ENCODE data around the gene CELF3.
"Not testable (repeated sequence)": the region's sequence is repeated elsewhere in the genome, so short reads cannot be mapped to it uniquely, and the experiment has no call there.

CELF3 gene

DNA sequence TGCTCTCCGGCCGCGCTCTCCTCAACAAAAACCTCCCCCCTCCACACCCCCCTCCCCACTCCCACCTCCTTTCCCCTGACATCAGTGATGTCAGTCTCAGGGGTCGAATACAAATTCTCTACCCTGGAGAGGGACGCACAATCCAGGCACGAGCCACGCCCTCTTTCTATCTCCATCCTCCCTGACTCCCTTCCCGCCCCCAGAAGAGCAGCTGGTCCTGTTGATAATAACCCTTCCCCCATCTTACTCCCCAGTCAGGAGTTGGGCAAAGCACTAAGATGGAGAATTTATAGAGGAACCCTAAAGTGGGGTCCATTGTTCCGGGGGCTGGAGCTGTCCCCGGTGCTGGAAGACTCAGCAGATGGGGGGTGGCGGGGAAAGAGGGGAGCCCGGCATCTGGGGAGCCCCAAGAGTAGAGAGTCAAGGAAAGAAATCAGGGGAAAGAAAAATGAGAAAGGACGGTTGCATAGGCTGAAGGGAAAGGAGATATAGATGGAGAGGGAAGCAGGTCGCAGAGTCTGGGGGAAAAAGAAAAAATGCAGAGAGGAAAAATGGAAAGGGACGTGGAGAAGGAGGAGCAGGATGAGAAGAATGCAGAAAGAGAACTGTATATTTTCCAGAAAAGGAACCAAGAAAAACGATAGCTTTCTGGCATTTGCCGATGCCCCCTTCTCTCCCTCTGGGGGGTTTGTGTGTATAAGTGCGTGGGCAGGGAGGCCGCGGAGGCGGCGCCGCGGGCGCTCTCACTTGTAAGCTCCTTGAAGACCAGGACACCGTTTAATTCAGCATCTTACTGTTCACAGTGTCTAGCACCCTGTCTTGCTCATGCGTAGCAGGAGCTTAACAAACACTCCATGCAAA, at the start of gene CELF3:
Gene CELF3 (minus strand): TSS at position 33 of the 861 bp plus-strand sequence. CDS start 783 bp downstream, outside the sequence.
- peak; percentile 38 for DNase-seq

DNA sequence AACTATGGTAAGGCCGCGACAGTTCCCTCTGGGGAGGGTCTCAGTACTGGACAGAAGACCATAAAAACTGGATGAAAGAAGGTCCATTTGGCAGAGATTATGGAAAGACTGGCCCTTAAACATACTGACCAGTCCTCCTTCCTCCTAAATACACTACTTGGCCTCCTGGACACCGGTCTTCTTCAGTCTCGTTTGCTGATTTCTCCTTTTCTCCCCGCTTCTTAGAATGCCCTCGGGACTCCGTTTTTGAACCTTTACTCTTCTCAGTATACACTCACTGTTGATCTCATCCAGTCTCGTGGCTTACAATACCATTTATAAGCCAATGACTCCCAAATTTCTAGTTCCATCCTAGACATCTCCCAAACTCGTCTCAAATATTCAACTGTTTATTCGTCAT, 47.4 kb upstream of the CELF3 start:
- no peak for DNase-seq

DNA sequence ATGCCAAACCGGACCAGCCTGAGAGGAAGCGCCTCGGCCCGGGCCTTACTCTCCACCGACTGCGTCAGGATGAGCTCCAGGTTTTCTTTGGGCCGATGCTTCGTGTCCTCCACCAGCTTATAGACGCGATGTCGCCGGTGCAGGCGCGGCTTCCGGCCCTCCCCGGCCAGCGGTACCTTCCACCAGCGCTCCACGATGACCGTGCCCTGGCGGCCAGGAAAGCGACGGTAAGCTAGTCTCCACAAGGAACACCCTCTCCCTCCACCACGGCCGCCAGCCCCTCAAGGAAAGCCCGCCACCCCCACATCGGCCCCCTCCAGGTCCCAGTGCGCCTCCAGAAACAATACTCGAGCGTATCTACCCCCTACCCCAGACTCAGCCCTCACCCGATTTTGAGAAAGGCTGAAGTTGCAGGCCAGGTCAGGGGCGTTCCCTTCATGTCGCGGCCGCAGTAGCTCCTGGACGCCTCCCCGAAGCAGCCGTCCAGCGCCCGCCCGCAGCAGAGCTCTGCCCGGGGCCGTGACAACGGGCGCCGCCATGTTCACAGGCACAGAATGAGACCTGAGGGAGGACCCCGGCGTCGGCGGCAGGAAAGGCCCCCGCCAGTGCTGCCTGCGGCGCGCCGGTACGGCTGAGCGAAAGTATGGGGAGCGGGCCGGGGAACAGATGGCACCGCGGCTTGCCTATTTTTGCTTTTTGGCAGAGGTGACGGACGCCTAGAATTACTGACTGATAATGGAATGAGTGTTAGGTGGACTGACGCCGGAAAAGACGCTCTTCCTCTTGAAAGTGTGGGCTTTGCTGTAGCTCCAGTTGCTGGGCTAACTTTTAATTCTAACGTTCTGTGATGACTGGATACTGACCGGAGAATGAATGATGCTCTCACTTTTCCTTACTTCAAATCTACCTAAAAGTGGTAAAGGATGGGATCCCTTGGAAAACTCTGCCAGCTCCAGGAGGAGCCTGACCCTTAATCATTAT, 46.6 kb upstream of the CELF3 start, which contains the start of gene MRPL9:
Gene MRPL9 (minus strand): TSS at position 556 of the 981 bp plus-strand sequence. CDS start 17 bp downstream, at position 539.
- DNase-seq: peak; percentile 88

DNA sequence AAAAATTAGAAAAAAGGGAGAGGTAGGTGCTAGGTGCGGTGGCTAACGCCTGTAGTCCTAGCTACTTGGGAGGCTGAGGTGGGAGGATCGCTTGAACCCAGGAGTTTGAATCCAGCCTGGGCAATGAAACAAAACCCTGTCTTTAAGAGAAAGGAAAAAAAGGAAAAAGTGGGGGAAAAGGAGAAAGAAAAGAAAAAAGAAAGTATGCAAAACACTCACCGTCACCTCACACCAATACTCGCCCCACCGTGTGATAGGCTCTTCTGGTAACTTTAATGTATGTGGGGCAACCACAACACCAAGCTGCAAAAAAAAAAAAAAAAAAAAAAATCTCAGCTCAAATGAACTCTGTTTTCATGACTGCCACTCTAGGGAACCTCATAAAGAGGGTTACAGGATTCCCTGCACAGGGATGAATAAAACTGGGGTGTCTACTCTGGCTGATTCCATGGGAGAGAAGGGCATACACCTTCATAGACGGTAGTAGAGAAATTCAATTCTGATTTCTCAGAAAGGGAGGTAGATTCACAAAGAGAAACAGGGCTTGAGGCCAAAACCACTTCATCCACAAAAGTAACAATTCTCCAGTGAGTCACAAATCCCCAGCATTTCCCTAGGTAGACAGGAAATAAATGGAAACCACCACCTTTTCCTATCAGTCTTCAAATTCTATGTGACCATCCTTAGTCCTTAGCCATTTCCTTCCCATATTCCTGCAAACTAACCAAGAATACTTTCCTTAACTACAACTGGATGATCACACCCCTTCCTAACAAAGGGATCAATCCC, 44.2 kb upstream of the CELF3 start:
- DNase-seq: no peak

DNA sequence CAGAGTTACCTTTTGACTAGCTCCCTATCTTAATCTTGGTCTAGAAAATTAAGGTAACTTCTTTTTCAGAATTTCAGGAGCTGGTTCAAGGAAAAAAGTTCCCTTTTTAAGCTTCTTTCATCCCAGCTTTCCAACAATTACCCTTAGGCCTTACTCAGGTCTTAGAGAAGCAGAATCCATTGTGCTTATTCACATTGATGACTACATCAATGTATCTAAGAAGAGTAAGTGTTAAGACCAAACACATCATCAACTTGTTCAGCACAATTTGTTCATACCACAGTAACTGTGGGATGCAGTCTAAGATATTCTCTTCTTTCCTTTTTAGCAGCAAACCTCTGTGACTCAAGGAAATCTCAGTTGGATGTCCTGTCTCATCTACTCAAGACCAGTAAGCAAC, 42.6 kb upstream of the CELF3 start:
- DNase-seq: no peak

DNA sequence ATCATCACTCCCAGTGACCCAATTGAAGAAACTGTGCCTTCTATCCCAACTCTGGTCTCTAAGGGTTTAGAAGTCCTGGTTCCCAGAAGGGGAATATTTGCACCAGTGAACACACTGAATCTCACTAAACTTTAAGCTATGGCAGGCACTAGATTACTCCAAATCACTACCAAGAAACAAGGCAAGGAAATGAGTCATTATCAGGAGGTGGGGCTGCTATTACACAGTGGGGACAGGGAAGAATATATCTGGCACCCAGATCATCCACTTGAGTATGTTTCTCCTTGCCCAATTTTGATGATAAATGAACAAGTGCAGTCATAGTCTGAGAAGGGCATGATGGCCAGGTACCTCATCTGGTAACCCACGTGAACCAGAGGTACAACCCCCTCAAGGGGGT, 39.7 kb upstream of the CELF3 start:
- DNase-seq: no peak

DNA sequence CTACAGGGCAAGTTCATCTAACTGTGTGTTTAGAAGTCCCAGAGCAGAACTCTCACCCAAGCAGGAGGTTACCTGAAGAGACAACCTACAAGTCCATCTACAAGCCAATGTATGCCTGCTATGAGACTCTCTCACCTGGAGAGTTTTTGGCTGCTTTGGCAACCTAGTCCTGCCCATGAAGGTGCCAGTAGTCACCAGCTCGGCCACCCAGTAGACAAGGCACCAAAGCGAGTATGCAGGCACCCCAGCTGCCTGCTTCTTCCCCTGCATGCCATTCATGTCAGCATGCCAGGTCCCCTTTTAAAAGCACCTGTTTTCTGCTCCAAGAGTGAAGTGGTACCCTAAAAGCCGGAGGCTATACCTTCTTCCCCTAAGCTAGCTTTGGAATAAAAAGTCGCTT, 24.9 kb upstream of the CELF3 start:
- DNase-seq: no peak

DNA sequence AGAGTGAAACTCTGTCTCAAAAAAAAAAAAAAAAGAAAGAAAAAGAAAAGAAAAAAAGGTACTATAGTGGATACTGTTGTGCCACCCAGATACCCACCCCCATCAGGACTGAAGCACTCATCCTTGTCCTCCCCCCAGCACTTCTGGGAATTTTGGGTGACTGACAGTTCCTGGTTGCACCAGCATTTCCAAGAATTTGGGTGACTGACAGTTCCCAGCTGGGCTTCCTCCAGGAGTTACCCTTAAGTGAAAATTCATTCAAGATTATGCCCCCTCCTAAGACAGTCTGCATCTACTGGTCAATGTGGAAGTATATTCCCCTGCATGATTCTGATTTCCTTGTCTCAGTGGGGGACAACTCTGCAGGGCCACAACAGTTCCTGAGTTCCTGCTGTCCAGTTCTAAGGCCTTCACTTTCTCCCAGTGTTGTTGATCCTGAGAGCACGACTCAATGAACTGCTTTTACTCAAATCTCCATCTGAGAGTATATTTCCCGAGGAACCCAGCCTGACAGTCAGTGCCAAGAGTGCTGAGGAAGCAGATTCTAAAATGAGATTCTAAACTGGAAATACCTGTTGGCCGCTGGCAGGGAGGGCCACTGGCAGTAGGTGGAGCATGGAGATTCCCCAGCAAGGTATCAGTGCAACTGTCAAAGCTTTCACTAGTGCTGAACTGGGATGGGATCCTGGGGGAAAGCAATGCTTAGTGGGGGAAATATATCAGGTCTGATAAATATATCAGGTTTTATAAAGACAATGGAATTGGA, 23.2 kb upstream of the CELF3 start:
- no peak for DNase-seq

DNA sequence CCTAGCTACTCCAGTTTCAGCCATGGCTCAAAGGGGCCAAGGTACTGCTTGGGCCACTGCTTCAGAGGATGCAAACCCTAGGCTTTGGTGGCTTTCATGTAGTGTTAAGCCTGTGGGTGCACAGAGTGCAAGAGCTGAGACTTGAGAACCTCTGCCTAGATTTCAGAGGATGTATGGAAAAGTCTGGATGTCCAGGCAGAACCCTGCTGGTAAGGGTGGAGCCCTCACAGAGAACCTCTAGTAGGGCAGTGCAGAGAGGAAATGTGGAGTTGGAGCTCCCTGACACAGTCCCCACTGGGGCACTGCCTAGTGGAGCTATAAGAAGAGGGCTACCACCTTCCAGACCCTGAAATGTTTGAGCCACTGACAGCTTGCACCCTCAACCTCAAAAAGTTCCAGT, 20.9 kb upstream of the CELF3 start:
- DNase-seq: no peak

DNA sequence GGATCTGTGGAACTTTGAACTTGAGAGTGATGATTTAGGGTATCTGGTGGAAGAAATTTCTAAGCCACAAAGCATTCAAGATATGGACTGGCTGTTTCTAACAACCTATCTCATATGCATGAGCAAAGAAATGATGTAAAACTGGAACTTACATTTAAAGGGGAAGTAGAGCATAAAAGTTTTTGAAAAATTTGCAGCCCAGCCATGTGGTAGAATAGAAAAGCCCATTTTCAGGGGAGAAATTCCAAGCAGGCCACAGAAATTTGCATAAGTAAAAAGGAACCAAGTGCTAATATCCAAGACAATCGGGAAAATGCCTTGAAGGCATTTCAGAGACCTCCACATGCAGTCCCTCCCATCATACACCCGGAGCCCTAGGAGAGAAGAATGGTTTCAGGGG, 20.4 kb upstream of the CELF3 start:
- DNase-seq: no peak

DNA sequence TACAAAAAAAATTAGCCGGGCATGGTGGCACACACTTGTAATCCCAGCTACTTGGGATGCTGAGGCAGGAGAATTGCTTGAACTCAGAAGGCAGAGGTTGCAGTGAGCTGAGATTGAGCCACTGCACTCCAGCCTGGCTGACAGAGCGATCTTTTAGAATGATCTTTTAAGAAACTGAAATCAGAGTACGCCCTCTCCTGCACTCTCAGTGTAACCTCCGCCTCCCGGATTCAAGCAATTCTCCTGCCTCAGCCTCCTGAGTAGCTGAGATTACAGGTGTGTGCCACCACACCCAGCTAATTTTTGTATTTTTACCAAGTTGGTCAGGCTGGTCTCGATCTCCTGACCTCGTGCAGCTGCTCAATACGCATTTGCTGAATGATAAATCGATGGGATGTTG, 17.4 kb upstream of the CELF3 start:
- DNase-seq: not testable (repeated sequence)

DNA sequence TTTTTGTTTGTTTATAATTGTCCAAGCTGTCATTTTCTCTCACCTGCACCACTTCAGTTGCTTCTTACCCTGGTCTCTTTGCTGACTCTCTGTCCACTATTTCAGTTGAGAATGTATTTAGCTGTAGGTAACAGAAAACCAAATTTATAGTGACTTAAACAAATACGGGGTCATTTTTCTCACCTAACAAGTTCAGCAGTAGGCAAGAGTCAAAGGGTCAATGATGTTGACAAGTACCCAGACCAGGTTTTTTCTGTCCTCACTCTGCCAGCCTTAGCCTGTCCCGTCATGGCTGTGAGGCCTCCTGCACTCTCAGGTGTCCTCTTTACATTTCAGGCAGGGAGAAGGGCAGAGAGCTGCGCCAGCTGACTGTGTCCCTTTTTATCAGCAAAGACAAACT, 16.5 kb upstream of the CELF3 start:
- no peak for DNase-seq

DNA sequence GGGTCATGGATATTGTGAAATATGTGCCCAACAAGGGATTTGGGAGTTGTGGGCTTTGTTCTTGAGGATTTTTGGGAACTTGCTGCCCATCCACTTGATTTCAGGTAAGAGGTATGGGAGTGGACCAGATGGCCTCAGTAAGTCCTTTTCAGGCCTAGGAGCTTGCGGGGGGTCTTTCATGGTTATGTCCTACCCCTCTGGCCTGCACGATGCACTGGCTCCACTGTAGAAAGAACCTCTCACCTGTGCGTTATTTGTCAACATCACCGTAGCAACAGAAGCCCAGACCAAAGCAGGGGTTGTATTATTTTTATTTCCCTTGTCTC, 13.3 kb upstream of the CELF3 start:
- no peak for DNase-seq

DNA sequence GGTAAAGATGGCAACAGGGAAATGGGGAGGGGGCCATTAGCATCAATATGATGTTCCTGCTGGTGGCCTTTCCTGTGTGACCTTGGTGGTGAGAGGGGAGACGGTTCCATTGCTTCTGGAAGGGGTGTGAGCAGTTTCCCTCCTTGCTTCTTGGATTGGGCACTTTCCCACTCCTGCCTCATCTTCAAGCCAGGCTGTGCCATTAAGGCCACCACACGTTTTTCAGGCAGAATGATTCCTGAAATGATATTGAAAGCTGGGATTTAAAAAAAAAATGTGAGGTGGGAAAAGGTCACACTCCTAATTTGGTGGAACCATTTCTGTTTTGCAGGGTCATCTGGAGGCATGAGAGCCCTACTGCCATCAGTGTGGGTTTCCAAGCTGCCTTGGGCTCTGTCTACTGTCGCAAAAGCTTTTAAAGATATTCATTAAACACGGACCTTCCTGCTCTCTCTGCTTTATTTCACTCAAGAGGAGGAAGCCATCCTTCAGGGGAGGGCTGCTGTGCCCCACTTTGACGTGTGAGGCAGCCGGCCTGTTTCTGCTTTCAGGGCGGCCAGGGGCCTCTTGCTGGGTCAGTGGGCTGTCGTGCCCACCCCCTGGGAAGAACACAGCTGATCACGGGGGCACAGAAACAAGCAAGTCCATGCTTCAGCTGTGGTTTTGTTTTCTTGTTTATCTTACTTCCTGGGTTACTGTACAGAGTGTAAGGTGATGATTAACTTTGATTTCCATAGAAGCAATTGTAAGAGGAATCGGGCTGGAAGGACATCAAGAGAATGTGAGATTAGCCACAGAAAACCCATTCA, 12.8 kb upstream of the CELF3 start:
- DNase-seq: no peak

DNA sequence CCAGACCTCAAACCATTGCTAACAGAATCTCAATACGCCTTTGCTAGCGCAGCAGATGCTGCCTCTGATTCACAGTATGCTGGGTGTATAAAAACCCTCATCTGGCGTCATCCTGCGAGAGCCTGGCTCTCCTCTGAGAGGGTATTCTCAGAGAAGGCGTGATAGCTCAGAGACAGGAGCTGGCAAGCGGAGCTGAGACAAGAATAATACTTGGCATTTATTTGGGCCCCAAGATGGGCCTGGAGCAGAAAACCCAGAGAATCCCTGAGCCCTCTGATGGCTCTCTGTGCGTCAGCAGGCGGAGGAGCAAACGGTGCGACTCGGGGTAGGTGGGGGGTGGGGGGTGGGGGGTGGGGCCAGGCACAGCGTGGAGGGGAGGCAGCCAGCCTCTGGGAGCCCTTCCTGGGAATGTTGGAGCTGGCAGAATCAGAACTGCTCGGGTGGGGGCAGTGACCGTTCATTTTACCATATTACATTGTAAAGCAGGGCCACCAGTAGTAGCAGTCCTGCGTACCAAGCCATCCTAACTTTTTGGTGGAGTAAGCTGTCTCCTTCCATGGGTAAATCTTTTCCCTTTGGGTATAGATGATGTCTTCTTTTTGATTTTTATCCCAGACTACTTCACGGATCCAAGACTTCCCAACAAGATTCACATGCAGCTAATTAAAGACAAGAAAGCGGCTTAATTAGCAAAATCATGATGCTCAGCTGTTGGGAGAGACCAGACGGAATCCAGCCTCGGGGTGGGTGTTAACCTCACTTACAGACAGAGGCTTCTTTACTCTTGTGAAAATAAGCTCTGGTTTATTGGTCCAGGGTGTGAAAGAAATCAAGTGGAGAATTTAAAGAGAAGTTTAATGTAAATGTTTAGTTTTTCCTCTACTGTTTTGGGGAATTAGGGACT, 11.8 kb upstream of the CELF3 start:
- no peak for DNase-seq

DNA sequence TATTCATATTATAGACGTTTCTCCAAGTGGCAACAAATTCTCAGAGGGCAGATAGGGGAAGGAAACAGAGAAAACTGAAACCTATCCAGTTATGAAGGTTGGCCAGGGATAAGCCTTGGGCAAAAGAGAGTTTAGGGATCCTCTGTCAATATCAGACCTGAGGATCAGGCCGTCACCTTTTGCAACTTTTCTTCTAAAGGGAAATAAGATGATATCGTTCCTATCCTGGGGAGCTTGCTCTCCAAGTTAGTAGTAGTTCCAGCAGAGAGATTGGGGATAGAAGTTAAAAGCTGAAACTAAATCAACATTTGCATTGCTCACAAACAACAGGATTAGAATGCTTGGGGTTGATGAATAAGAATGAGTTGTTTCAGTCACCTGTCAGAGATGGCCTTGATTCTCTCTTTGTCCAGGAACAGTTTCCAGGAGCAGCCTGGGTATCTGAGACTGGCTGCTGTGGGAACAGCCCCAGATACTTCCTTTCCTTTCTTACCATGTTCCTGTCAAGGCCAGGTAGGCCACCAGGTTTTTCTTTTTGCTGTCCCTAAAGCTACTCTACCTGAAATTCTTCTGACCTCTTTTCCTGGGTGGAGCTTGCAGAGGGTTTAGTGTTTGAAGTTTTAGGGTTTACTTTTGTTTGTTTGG, 7.2 kb upstream of the CELF3 start:
- DNase-seq: no peak

DNA sequence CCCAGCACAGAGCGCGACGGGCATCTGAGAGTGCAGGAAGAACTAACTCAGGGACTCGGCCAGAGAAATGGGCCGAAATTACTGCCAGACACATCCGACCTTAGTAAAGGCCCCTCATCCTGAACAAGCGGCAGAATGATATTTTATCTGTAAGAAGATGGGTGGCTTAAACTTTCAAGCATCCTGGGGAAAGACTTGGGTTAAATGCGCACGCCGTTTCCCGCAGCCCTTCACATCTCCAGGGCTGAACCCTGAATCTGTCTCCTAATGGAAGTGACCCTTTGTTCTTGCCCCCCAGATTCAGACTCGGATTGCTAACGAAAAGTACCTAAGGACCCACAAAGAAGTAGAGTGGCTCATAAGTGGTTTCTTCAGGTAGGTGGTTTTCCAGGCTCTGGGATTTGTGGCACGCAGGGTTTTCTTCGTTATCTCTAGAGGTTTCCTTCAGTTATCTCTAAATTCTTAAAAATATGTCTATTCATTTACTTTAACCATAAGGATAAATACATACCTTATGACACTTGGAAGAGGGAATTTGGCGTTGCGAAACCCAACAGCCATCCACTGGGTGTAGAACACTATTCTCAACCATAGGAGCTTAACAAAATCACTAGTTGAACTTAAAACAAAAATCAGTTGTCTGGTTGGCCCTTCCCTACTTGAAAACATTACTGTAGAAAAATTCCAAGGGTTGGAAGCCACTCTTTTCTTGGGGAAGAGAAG, 5.3 kb upstream of the CELF3 start:
- no peak for DNase-seq

DNA sequence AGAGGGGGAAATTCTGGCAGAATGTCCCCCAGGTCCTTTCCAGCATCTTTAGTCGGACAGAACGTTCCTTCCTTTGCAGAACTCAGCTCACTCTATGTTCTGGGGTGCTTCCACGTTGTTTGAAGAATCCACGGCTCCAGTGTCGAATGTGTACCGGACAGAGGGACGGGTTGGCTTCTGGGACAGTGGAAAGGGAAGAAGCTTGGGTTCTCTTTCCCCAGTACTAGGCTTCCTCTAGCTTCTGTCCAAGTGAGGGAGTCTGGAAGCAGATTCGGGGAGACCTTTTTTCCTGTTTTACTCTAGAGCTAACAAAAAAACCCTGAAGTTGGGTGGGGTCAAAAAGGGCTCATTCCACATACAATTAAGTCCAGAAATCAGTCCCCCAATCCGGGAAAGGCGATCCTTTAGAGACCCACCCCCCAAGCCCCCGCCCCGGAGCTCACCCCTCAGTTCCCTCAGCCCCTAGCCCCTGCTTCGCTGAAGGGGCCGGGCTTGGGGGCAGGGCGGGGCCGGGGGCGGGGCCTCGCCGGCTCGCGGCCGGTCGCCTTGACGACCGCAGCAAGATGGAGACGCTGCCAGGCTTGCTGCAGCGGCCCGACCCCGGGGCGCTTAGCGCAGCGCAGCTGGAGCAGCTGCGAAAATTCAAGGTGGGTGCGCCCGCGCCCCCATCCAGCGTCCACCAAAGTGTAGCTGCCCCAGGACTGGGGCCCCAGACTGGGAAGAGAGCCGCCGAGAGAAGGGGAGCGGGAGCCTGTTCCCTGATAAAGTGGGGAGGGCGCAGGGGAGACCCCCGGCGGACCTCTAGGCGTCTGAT, 4.6 kb upstream of the CELF3 start, which contains the start of gene RIIAD1:
Gene RIIAD1 (plus strand): TSS at position 549 of the 814 bp plus-strand sequence. CDS start 15 bp downstream, at position 564.
- peak; percentile 62 for DNase-seq

All from activated T-cell treated with anti-CD3 and anti-CD28 coated beads, Interleukin-2, amount 50 U/mL, for 1 hour (primary cell).